HepG2 (cell line): ENCODE results near the gene CD53. TPM values are rescaled to one million over a fixed set of nuclear protein-coding genes. Genes with fewer than 3 reads are reported as not detected.

Experiments
- ATAC-seq: fragments of 200-7000 bp; cut with Tn5 transposase; 3 replicates; pipeline ENCODE4 v1.9.1; 2020; ENCODE audit warnings: mild to moderate bottlenecking, moderate library complexity
- BruUV-seq: library from RNA; stranded (reverse); fragments of 400-500 nt; replicated peaks from 2 replicates; lab custom pipeline; 2021; lab: Mats Ljungman, UMichigan
- CTCF ChIA-PET: fragments of 300-600 bp; formaldehyde crosslinking; extraction: SDS; loops from one replicate; lab custom pipeline; 2021; ENCODE audit warnings: low total read pairs, inconsistent platforms, low intra/inter-chr PET ratio; lab: Yijun Ruan, JAX
- POLR2A ChIA-PET: fragments of 350-600 bp; sonication (Branson Sonifier 250); formaldehyde crosslinking; loops from one replicate; lab custom pipeline; 2020; ENCODE audit warnings: antibody characterized with exemption, inconsistent platforms; lab: Yijun Ruan, JAX
- DNase-seq: peaks from one replicate; pipeline ENCODE4 v3.0.0-alpha.2; 2015; ENCODE audit warnings: low spot score
- FAIRE-seq: peaks from 3 replicates; lab custom pipeline; 2011; peaks lifted over from hg19 to GRCh38; lab: Jason Lieb, UNC
- H2AFZ ChIP-seq: one replicate; pipeline ENCODE4 v1.6.1; 2011; ENCODE audit warnings: low read length, inconsistent platforms
- H3K27ac ChIP-seq: fragments of 300-600 bp; 3 replicates; pipeline ENCODE4 v1.8.0; 2011; ENCODE audit warnings: mixed run types, mild to moderate bottlenecking, mixed read lengths, low read length, inconsistent platforms; ENCODE audit not compliant: insufficient read depth; ENCODE audit errors: extremely low read length
- H3K27me3 ChIP-seq, 2 experiments: fragments of 200-600 bp in 1 of 2; 2 replicates in 1 of 2; 3 replicates in 1 of 2; pipeline versions ENCODE4 v1.6.0 to v1.8.0; 2011; ENCODE audit warnings: low read length in 2 of 2, mild to moderate bottlenecking in 2 of 2, moderate library complexity in 2 of 2, inconsistent platforms in 1 of 2; ENCODE audit not compliant: insufficient read depth in 2 of 2, control insufficient read depth in 1 of 2
- H3K36me3 ChIP-seq, 2 experiments: fragments of 200-600 bp in 1 of 2; replicated peaks in 1 of 2; 2 replicates in 1 of 2; 3 replicates in 1 of 2; pipeline versions ENCODE4 v1.5.1 to v1.8.0; 2011; ENCODE audit warnings: low read length in 2 of 2, inconsistent platforms in 1 of 2; ENCODE audit not compliant: insufficient read depth in 2 of 2, control insufficient read depth in 1 of 2
- H3K4me1 ChIP-seq: 2 replicates; pipeline ENCODE4 v1.5.1; 2012; ENCODE audit warnings: low read length, inconsistent platforms; ENCODE audit not compliant: insufficient read depth
- H3K4me2 ChIP-seq: 2 replicates; pipeline ENCODE4 v1.6.0; 2011; ENCODE audit warnings: low read depth, low read length, inconsistent platforms
- H3K4me3 ChIP-seq, 3 experiments: fragments of 200-600 bp in 1 of 3; sonication (generic), shearing (Covaris generic) in 1 of 3; replicated peaks in 1 of 3; 2 replicates each; pipeline ENCODE4 v1.5.1; 2011 to 2016; ENCODE audit warnings: low read length in 3 of 3, inconsistent platforms in 2 of 3, low read depth in 2 of 3, mild to moderate bottlenecking in 2 of 3, control low read depth in 1 of 3, mixed read lengths in 1 of 3; ENCODE audit not compliant: insufficient read depth in 1 of 3
- H3K79me2 ChIP-seq: one replicate; pipeline ENCODE4 v1.6.1; 2011; ENCODE audit warnings: low read length, inconsistent platforms; ENCODE audit not compliant: insufficient read depth
- H3K9ac ChIP-seq: 2 replicates; pipeline ENCODE4 v1.6.0; 2011; ENCODE audit warnings: mild to moderate bottlenecking, low read depth, low read length, inconsistent platforms; ENCODE audit not compliant: insufficient read depth
- H3K9me3 ChIP-seq: 2 replicates; pipeline ENCODE4 v1.5.1; 2012; ENCODE audit warnings: mild to moderate bottlenecking, low read length
- H4K20me1 ChIP-seq: 2 replicates; pipeline ENCODE4 v1.6.0; 2011; ENCODE audit warnings: inconsistent platforms, mild to moderate bottlenecking, low read length, moderate library complexity; ENCODE audit not compliant: insufficient read depth
- ARNTL ChIP-seq: sonication (generic); formaldehyde crosslinking; IDR thresholded peaks from 2 replicates; pipeline ENCODE4 v1.4.0; 2020; ENCODE audit warnings: mild to moderate bottlenecking, missing genetic modification reagents
- KLF9 ChIP-seq: IDR thresholded peaks from 2 replicates; pipeline ENCODE4 v1.6.1; 2016; ENCODE audit warnings: low read depth
- MXI1 ChIP-seq: IDR thresholded peaks from 3 replicates; pipeline ENCODE4 v1.6.1; 2012; ENCODE audit warnings: low read depth, low read length, inconsistent platforms, borderline replicate concordance
- MYC ChIP-seq: sonication (generic); formaldehyde crosslinking; IDR thresholded peaks from 2 replicates; pipeline ENCODE4 v1.9.0; 2021; ENCODE audit warnings: missing genetic modification reagents, borderline replicate concordance
- SPEN ChIP-seq: sonication (generic); formaldehyde crosslinking; IDR thresholded peaks from 2 replicates; pipeline ENCODE4 v1.5.1; 2020; ENCODE audit warnings: low read depth, mild to moderate bottlenecking, missing genetic modification reagents
- SRF ChIP-seq: IDR thresholded peaks from 2 replicates; pipeline ENCODE4 v1.6.1; 2011; ENCODE audit warnings: mild to moderate bottlenecking, low read depth, low read length, moderate library complexity
- ZNF350 ChIP-seq: sonication (generic); formaldehyde crosslinking; IDR thresholded peaks from 2 replicates; pipeline ENCODE4 v1.4.0; 2020; ENCODE audit warnings: mild to moderate bottlenecking, low read depth, missing genetic modification reagents, borderline replicate concordance
- WGBS: methylation state at CpG from one replicate; pipeline ENCODE4 v1.1.6; 2017; ENCODE audit warnings: low lambda C conversion rate; 5-methylcytosine and 5-hydroxymethylcytosine counted together
- in situ Hi-C: cut with HindIII; loops from 2 replicates; pipeline ENCODE4 v1.10.0; 2017; ENCODE audit warnings: low pct_unique_long_range_greater_than_20kb; ENCODE audit not compliant: extremely low pct_ligation_motif_present
- intact Hi-C: fragments of 100-400 bp; cut with micrococcal nuclease; formaldehyde crosslinking; loops from one replicate; pipeline ENCODE4 v1.10.0; 2022; ENCODE audit not compliant: unreplicated experiment
- polyA plus RNA-seq, 8 experiments: library from polyadenylated mRNA; depleted of rRNA in 3 of 8; stranded (reverse) in 7 of 8; unstranded in 1 of 8; fragments of >200 nt; fragmentation: Illumina TruSeq in 4 of 8; extraction: Trizol in 4 of 8; gene quantifications; 2 replicates each; pipeline versions ENCODE4 v1.2.1 to v1.2.3, GENCODE V29; 2011 to 2016; ENCODE audit warnings: low read depth in 4 of 8, missing spikeins in 1 of 8, mixed read lengths in 1 of 8; ENCODE audit not compliant: insufficient read depth in 1 of 8
- total RNA-seq, 5 experiments: library from RNA; depleted of rRNA; stranded (reverse); fragments of >200 nt; fragmentation: Illumina TruSeq; extraction: Trizol; gene quantifications; 2 replicates each; pipeline ENCODE4 v1.2.3, GENCODE V29; 2016; ENCODE audit warnings: low read depth in 1 of 5
- TF ChIP-seq, protein P1 (sequence below): sonication (generic); formaldehyde crosslinking; IDR thresholded peaks from 2 replicates; pipeline ENCODE4 v1.4.0; 2020; ENCODE audit warnings: missing genetic modification reagents, mild to moderate bottlenecking, borderline replicate concordance
- TF ChIP-seq, protein P2 (sequence below): sonication (generic); formaldehyde crosslinking; IDR thresholded peaks from 2 replicates; pipeline ENCODE4 v1.9.0; 2021; ENCODE audit warnings: missing genetic modification reagents, borderline replicate concordance

Gene CD53
- total and polyA plus RNA-seq, 2 of the 13 experiments (the other 11 are each of a cell fraction or from before 2014, with no cell fraction given): not detected

DNA sequence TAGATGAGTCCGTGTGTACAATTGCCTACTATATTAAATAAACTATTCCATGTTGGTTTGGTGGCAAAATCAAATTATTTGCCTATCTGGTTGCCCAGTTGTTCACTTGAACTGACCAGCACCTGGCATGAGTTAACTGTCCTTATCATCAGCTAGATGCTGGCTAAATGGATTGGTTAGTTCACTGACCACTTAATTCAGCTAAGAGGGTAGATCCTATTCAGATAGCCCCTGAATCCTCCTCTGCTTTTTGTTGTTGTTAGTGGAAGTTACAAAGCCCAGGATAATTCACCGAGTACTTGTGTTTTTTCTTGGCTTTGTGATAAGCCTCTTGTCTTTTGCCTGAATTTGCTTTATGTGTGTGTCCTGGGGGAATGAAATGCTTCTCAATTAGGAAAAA, 22.8 kb upstream of the CD53 start:
- H3K27ac ChIP-seq: no peak overlapping the region
- WGBS: 5% methylated on average over 2 of the region's 2 CpGs
- H4K20me1 ChIP-seq: no peaks in the 10 kb centered on the region
- no peak overlapping the region for H3K4me2 ChIP-seq
- no peak overlapping the region for H2AFZ ChIP-seq
- no peak for ATAC-seq
- H3K9ac ChIP-seq: no peak overlapping the region
- no peaks in the 10 kb centered on the region for H3K36me3 ChIP-seq
- BruUV-seq: no TSS peak
- H3K9me3 ChIP-seq: no peaks in the 10 kb centered on the region
- no peaks in the 10 kb centered on the region for H3K4me1 ChIP-seq
- in situ Hi-C loops: no loop called here
- intact Hi-C loops: no loop called here
- peaks cover 0 to 9% of the 10 kb centered on the region in 2 experiments; a peak in 3 of 5 replicates for H3K27me3 ChIP-seq
- no peak overlapping the region for H3K4me3 ChIP-seq
- DNase-seq: no peak
- ChIA-PET POLR2A (no interaction called here), CTCF (no interaction called here)
- H3K79me2 ChIP-seq: no peaks in the 10 kb centered on the region
- TF ChIP-seq, protein P1, sequence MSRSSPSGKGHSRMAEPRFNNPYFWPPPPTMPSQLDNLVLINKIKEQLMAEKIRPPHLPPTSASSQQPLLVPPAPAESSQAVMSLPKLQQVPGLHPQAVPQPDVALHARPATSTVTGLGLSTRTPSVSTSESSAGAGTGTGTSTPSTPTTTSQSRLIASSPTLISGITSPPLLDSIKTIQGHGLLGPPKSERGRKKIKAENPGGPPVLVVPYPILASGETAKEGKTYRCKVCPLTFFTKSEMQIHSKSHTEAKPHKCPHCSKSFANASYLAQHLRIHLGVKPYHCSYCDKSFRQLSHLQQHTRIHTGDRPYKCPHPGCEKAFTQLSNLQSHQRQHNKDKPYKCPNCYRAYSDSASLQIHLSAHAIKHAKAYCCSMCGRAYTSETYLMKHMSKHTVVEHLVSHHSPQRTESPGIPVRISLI (CRISPR knock-in tag): no peak
- TF ChIP-seq MXI1: no peak
- no peak for TF ChIP-seq SRF
- no peak for TF ChIP-seq MYC (CRISPR knock-in tag)
- no peak for TF ChIP-seq ZNF350
- no peak for TF ChIP-seq SPEN (CRISPR knock-in tag)
- TF ChIP-seq KLF9 (CRISPR knock-in tag): no peak
- TF ChIP-seq, protein P2, sequence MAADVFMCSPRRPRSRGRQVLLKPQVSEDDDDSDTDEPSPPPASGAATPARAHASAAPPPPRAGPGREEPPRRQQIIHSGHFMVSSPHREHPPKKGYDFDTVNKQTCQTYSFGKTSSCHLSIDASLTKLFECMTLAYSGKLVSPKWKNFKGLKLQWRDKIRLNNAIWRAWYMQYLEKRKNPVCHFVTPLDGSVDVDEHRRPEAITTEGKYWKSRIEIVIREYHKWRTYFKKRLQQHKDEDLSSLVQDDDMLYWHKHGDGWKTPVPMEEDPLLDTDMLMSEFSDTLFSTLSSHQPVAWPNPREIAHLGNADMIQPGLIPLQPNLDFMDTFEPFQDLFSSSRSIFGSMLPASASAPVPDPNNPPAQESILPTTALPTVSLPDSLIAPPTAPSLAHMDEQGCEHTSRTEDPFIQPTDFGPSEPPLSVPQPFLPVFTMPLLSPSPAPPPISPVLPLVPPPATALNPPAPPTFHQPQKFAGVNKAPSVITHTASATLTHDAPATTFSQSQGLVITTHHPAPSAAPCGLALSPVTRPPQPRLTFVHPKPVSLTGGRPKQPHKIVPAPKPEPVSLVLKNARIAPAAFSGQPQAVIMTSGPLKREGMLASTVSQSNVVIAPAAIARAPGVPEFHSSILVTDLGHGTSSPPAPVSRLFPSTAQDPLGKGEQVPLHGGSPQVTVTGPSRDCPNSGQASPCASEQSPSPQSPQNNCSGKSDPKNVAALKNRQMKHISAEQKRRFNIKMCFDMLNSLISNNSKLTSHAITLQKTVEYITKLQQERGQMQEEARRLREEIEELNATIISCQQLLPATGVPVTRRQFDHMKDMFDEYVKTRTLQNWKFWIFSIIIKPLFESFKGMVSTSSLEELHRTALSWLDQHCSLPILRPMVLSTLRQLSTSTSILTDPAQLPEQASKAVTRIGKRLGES (CRISPR knock-in tag): no peak
- no peak for TF ChIP-seq ARNTL (CRISPR knock-in tag)
- FAIRE-seq: no peak
